ENCODE measurements around the gene HLA-DQA1.

The HLA-DQA1 gene

GRCh38 chr6:32658268-32658897 lies 21.2 kb downstream of the HLA-DQA1 start:
- DNase-seq (ENCODE audit: low read depth): no peak
- TF ChIP-seq CTCF (IDR thresholded peaks at IDR 0.05; ENCODE audit: low read depth, low read length, missing control alignments): no peak
- H3K4me3 ChIP-seq (ENCODE audit: low read depth, low read length): no peak overlapping the region
- in situ Hi-C loops (cut with HindIII; ENCODE audit: low sequenced_read_pairs): no loop called here

- DNase-seq (ENCODE audit: low read depth): no peak
Measured at GRCh38 chr6:32659856-32660595, 22.8 kb downstream of the HLA-DQA1 start.

GRCh38 chr6:32662099-32662498 lies 24.9 kb downstream of the HLA-DQA1 start:
- DNase-seq (ENCODE audit: low read depth): no peak
- H3K4me3 ChIP-seq (ENCODE audit: low read depth, low read length): no peak overlapping the region
- no peak for TF ChIP-seq CTCF (IDR thresholded peaks at IDR 0.05; ENCODE audit: low read depth, low read length, missing control alignments)
- in situ Hi-C loops (cut with HindIII; ENCODE audit: low sequenced_read_pairs): loop anchor here (5.0 kb wide), 1 partner anchor 95 kb away; no protein-coding TSS in a partner anchor

More at GRCh38 chr6:32659856-32660595, 22.8 kb downstream of the HLA-DQA1 start:
- in situ Hi-C loops (cut with HindIII; ENCODE audit: low sequenced_read_pairs): loop anchor here (5.0 kb wide), 1 partner anchor 97 kb away; no protein-coding TSS in a partner anchor
- no peak for TF ChIP-seq CTCF (IDR thresholded peaks at IDR 0.05; ENCODE audit: low read depth, low read length, missing control alignments)
- H3K4me3 ChIP-seq (ENCODE audit: low read depth, low read length): no peak overlapping the region

- in situ Hi-C loops (cut with HindIII; ENCODE audit: low sequenced_read_pairs): loop anchor here (5.0 kb wide), 1 partner anchor 94 kb away; no protein-coding TSS in a partner anchor
- no peak for DNase-seq (ENCODE audit: low read depth)
- no peak for TF ChIP-seq CTCF (IDR thresholded peaks at IDR 0.05; ENCODE audit: low read depth, low read length, missing control alignments)
- no peak overlapping the region for H3K4me3 ChIP-seq (ENCODE audit: low read depth, low read length)
Measured at GRCh38 chr6:32662836-32663235, 25.6 kb downstream of the HLA-DQA1 start.

- H3K4me3 ChIP-seq (ENCODE audit: low read depth, low read length): no peak overlapping the region
- no peak for DNase-seq (ENCODE audit: low read depth)
- TF ChIP-seq CTCF (IDR thresholded peaks at IDR 0.05; ENCODE audit: low read depth, low read length, missing control alignments): no peak
- in situ Hi-C loops (cut with HindIII; ENCODE audit: low sequenced_read_pairs): loop anchor here (5.0 kb wide), 1 partner anchor 93 kb away; no protein-coding TSS in a partner anchor
Measured at GRCh38 chr6:32664354-32664753, 27.1 kb downstream of the HLA-DQA1 start.

- TF ChIP-seq CTCF (IDR thresholded peaks at IDR 0.05; ENCODE audit: low read depth, low read length, missing control alignments): no peak
- no peak for DNase-seq (ENCODE audit: low read depth)
- no peak overlapping the region for H3K4me3 ChIP-seq (ENCODE audit: low read depth, low read length)
- in situ Hi-C loops (cut with HindIII; ENCODE audit: low sequenced_read_pairs): loop anchor here (5.0 kb wide), 1 partner anchor 92 kb away; no protein-coding TSS in a partner anchor
Measured at GRCh38 chr6:32664827-32665362, 27.7 kb downstream of the HLA-DQA1 start.

Measured in astrocyte of the cerebellum (primary cell).